Activated CD4-positive, alpha-beta T cell treated with anti-CD3 and anti-CD28 coated beads for 1 hour (primary cell): ENCODE data around the gene ZNF808.
"Not testable (repeated sequence)": the region's sequence is repeated elsewhere in the genome, so short reads cannot be mapped to it uniquely, and the experiment has no call there.

Experiments
- DNase-seq: peaks from one replicate; pipeline ENCODE4 v3.0.0-alpha.2; 2020

The ZNF808 gene

GRCh38 chr19:52600639-52601024, 73.2 kb downstream of the ZNF808 start:
- no peak for DNase-seq

- DNase-seq: peak; percentile 89
Observed at GRCh38 chr19:52601025-52601973, 73.8 kb downstream of the ZNF808 start.

GRCh38 chr19:52601974-52602366, 74.5 kb downstream of the ZNF808 start:
- not testable (repeated sequence) for DNase-seq

- no peak for DNase-seq
Observed at GRCh38 chr19:52602941-52603340, 75.5 kb downstream of the ZNF808 start.

- DNase-seq: no peak
Observed at GRCh38 chr19:52603558-52604207, 76.2 kb downstream of the ZNF808 start.
